Stimulated activated CD4-positive, alpha-beta T cell treated with anti-CD3 and anti-CD28 coated beads, Interleukin-15, amount 100 ng/mL, for 1 hour (primary cell): Measurements from ENCODE around the gene PTX4.

Source experiments
- DNase-seq, 2 donors: peaks; one replicate each; pipeline ENCODE4 v3.0.0-alpha.2; 2020; ENCODE audit warnings: low read depth in 1 of 2, low spot score in 1 of 2

The PTX4 gene

GRCh38 chr16:1525871-1526607, 37.3 kb upstream of the PTX4 start:
- DNase-seq = no peak

DNA sequence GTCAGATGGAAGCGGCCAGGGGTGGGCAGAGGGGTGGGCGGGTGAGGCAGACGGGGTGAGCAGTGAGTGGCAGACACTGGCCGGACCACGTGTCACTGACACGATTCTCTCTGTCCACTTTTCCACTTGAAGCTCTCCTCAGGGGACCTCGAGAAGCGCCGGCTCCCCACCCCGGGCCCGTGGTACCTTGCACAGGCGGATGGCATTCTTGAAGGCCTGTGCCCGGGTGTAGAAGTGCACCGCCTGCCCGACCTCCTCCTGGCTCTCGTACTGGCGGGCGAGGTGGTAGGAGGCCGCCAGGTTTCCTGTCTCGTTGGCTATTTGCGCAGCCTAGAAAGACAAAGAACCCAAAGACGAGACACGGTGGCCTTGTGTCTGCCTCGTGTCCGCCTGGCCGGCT, 35.6 kb upstream of the PTX4 start:
- no peak for DNase-seq

DNA sequence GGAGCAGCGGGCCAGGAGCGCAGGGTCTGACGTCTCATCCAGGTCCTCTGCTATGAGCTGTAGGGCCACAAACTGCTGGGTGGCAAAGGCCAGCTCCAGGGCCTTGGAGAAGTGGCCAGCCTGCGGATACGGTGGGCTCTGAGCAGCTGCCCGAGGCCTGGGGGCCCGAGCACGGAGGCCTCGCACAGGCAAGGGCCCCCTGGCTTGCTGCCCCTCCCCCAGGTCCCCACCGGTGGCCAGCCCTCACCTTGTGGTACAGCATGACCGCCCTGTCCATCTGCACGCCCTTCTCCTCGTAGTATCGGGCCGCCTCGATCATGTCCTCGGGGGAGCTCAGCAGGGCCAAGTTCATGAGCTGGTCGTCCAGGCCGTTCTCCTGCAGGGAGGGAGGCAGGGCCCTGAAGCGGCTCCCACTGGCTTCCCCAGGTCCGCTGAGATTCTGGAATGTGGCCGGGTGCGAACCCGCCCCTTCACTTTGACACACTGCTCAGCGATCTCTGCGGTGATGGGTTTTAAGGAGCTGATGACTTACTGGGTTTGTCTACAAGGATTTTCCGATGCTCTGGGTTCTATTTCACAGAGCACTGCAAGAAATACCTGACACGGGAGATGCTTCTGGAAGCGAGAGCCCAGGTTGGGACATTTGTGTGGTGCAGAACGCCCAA, 35.0 kb upstream of the PTX4 start:
- no peak for DNase-seq

DNA sequence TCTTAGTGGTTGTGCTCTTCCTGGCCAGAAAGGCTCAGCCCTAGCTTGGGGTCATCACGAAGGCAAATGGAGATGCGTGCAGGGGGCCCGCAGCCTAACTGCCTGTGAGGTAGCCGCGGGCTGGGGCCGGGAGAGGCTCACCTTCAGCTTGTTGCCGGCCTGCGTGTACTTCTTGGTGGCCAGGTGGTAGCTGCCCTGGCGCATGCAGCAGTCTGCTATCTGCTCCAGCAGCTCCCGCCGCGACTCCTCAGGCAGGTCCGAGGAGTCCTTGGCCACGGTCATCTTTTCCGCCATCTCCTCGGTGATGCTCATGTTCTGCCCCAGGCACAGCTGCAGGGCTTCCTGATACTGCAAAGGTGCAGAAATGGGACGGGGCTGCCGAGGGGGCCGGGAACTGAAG, 31.7 kb upstream of the PTX4 start:
- DNase-seq = no peak

- no peak for DNase-seq
Observed at GRCh38 chr16:1519831-1520230, 31.1 kb upstream of the PTX4 start.

DNA sequence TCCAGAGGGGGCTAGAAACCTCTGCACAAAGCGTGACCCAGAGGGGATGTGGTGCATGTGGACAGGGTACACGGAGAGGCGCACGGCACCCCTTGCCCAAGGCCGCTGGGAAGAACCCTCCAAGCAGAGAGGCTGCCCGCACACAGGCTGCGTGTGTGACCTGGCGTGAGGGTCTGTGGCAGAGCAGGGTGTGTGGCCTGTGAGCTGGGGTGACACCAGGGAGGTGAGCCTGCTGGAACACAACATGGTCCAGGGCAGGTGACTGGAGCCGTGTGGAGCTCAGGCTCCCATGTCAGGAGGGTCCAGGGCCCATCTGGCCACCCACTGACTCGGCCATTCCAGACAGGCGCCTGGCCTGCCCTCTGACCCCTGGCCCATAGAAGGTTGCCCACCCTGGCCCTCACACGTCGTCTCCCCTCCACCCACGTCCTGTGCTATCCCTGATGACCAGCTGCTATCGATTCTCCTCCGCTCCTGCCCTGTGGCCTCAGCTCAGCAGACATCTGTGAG, 29.9 kb upstream of the PTX4 start:
- DNase-seq = no peak

DNA sequence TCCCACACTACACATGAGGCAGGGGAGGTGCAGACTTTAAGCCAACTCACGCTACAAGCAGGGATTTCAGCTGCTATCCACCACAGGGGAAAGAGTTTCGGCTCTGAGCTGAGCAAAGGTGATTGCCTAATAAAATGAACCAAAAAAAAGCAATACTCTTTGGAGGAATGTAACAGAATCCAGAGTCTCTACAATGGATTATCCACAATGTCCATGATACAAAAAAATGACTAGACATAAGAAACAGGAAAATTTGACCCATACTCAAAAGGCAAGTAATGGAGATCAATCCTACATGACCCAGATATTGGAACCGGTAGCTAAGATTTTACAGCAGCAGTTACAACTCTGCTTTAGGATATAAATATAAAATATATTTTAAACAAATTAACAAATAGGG, 25.8 kb upstream of the PTX4 start:
- DNase-seq = no peak

DNA sequence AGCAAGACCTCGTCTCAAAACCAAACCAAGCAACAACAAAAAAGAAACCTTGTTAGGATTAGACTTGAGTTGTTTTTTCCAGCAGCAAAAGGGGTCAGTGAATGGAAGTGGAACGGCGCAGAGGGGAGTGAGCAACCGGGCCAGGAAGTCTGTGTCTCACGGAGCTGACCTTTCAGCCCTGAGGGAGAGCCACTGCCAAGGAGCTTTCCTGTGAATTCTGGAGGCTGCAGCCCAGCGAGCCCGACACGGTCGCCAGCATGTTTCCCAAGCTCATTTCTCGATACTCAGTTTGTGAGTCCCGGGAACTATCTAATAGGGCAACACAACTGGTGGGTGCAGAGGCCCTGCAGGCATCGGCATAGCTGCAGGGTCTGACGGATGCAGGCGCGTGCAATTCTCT, 24.0 kb upstream of the PTX4 start:
- DNase-seq = no peak

DNA sequence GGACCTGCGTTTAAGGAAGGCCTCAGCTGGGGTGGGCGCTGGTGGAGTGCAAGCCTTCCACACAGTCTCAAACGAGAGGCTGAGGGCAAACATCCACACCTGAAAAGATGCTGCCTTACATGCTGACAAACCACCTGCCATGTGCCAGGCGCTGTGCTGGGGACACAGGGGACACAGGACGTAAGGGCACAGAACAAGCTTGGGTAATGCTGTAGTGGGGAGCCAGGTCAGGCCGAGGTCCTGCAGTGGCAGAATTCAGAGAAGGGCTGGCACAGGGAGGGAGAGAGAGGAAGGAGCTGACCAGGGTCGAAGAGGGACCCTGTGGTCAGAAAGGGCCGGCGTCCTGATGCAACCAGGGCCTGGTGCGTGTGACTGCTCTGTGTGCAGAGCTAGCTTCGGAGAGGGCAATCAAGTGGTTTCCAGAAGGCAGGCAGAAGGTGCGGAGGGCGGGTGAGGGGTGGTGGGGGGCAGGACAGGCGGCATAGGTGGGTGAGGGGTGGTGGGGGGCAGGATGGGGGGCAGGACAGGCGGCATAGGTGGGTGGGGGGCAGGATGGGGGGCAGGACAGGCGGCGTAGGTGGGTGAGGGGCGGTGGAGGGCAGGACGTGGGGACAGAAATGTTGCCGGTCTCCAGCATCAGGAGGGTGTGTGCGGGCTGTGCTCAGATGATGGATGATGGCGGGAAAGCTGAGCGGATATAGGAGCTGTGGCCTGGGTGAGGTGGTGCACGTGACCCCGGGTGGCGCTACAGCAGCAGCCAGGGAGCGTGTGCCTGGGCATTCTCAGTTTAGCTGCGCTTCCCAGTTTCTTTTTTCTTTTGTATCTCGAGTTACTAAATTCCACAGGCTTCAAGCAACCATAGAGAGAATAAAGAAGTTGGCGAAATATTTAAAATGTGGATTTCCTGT, 23.2 kb upstream of the PTX4 start:
- DNase-seq = no peak

DNA sequence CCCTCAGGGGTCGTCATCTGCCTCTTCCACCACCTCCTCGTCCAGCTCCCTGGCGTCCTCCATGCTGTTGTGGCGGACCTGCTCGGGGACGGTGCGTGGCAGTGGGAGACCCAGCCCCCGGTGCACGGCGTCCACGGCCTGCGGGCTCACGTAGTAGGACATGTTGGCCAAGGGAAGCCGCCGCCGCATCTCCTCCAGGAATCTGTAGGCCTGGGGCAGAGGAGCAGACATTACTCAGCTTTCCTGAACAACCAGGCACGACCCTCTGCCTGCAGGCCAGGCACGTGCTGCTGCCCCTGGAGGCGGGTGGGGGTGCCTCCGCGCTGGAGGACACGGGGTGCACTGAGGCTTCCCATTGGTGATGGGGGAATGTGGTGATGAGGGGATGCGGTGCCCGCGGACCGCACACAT, 22.2 kb upstream of the PTX4 start:
- DNase-seq = no peak

DNA sequence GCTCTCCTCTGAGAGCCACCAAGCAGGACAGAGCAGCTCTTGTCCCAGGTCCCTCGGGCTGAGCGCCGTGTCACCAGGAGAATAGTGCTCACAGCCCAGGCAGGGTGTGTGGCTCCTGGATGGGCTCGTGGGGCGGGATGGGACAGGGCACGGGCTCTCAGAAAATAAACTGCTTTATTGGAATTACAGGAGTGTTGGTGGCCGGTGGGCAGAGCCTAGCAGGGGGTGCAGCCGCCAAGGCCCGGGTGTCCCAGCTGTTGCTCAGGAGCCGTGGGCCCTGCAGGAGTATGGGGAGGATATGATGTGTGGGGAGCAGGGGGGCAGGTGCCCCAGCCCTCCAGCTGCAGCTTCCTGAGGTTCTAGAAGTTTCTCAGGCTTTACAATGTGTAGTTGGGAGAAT, 21.5 kb upstream of the PTX4 start:
- DNase-seq = no peak

DNA sequence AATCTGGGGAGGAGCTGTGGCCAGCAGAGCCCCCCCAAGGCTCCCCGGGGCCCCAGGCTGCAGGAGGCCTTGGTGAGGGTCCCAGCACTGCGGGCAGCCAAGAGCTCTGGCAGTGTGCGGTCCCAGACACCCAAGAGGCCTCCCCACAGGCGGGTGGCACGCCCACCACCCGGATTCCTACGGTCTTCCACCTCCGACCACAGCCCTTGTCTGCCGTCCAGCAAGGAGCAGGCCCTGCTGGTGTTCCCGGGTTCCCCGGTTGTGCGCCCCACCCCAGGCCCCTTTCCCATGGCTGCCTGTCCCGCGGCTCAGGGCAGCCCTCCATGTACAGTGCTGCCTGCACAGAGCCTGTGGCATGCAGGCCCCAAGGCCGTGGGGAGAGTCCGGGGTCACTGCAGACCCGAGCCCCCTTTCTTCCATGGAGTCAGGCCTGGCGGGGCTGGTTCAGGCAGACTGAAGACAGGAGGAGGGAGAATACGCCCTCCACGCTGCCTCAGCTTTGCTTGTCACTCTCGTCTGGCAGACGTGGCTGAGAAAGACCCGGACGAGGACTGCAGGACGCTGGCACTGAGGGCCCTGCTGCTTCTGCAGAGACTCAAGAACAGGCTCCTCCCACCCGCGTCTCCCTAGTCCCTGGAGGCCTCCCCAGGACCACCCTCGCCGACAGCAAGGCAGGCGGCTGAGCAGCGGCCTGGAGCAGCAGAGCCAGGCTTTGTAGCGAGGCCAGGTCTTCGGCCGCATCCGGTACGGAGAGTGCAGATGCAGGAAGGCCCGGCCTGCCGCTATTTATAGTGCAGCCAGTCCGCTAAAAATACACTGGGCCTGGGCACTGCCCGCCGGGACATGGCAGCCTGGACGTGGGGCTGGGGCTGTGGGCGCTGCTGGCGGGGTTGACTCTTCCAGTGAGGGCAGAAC, 20.8 kb upstream of the PTX4 start:
- DNase-seq = no peak

DNA sequence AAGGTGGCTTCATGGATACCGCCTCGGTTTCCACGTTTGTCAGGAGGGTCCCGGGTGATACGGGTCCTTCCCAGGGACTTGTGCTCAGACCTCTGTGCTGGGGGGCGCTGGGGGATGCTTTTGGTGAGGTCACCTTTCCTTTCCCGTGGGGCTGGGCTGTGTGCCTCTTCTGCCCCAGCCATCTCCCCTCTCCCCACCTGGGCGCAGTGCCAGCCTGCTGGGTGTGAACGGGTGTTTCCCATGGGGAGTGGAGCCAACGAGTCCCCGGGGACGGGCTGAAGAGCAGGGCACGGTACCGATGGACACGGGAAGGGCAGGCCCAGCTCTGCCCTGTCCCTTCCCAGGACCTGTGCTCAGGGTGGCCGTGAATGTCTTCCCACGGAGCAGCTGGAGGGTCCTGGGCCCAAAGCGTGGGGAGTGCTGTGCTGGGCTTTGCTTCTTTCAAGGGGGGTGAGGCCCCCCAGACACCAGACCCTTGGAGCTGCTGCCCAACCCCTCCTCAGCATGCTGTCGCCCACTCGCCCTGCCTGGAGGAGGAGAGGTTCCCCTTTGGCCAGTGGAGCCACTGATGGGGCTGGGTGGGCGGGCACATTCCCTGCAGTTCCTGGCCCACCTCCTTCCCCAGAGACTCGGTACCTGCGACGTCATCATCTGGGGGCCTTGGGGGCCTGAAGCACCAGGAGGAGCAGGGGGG, 19.9 kb upstream of the PTX4 start:
- no peak for DNase-seq

GRCh38 chr16:1506494-1507213, 17.9 kb upstream of the PTX4 start:
- no peak for DNase-seq

DNA sequence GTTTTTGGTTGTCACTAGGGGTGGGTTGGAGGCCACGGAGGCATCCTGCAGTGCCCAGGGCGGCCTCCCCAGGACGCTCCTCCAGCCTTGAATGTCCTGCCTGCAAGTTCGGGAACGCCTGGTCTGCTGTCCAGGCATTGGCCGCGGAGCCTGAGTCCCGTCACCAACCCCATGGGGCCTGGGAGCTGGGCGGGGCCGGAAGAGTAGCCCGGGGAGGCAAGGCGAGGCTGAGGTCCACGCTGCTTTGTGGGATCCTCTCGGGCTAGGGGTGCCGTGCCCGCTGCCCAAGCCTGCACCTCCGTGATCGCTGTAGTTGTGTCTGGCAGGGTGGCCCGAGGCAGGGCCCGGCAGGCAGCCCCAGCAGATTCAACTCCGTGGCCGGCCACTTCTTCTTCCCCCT, 17.2 kb upstream of the PTX4 start:
- no peak for DNase-seq

GRCh38 chr16:1505073-1505844, 16.5 kb upstream of the PTX4 start:
- no peak for DNase-seq

GRCh38 chr16:1503110-1503955, 14.6 kb upstream of the PTX4 start:
- DNase-seq = no peak
